Tibial nerve (tissue), 4 donors: ENCODE measurements around the gene HTT.

Experiments used
- CTCF ChIP-seq, 5 experiments: fragments of 200-600 bp in 3 of 5; fragments of 450-650 bp in 2 of 5; sonication (generic) in 3 of 5; IDR thresholded peaks; one replicate each; pipeline ENCODE4 v1.5.1; 2016 to 2019; ENCODE audit warnings: antibody characterized with exemption in 5 of 5, mild to moderate bottlenecking in 3 of 5, moderate library complexity in 2 of 5
- EP300 ChIP-seq, 2 donors: sonication (generic); formaldehyde crosslinking; IDR thresholded peaks; one replicate each; pipeline ENCODE4 v1.6.1; 2017; ENCODE audit warnings: antibody characterized with exemption in 2 of 2, mild to moderate bottlenecking in 1 of 2
- POLR2A ChIP-seq, 2 donors: fragments of 450-650 bp; IDR thresholded peaks; one replicate each; pipeline ENCODE4 v1.6.1; 2017; ENCODE audit warnings: antibody characterized with exemption in 2 of 2, mild to moderate bottlenecking in 2 of 2, moderate library complexity in 2 of 2

DNA sequence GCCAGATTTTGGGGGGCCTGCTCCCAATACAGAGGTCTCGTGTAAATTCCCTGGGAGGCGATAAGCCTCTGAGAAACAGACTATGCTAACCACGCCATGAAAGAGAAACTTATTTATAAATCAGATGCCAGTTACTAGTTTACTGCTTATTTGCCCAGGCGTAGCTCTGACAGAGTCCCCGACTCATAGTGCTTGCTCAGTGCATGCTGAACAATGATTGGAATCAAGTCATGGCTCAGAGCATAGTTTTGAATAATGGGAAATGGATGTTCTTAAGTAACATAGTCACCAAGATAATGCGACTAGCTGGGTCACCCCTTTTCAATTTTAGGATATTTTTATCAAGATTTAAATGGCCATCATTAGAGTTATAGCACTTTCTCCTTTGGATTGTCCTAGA lies 39.9 kb downstream of the HTT start:
- TF ChIP-seq CTCF (IDR thresholded peaks at IDR 0.05) (no peak), EP300 (IDR thresholded peaks at IDR 0.05) (no peak), POLR2A (IDR thresholded peaks at IDR 0.05) (no peak)
